ENCODE measurements around the gene MEI4.
"Not testable (repeated sequence)": the region's sequence is repeated elsewhere in the genome, so short reads cannot be mapped to it uniquely, and the experiment has no call there.

MEI4 gene, protein sequence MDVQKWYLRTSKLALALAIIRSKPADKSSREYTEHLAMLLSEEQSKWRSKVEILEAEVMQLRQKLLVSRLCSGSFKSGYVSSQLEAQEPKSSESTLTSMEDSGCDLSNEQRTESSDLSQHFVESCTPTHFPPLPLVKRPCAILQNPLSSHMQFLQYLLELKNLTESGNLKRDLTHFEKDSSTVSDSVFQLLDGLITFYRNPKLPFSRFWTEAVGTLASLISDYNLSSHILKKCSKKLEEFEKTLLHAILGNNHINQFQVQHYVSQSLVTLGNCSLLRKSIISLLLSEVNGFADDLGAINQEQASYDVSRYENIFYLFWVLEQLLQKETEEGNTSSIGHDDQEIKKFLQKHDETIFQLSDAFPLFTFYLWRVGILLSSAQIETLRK

DNA sequence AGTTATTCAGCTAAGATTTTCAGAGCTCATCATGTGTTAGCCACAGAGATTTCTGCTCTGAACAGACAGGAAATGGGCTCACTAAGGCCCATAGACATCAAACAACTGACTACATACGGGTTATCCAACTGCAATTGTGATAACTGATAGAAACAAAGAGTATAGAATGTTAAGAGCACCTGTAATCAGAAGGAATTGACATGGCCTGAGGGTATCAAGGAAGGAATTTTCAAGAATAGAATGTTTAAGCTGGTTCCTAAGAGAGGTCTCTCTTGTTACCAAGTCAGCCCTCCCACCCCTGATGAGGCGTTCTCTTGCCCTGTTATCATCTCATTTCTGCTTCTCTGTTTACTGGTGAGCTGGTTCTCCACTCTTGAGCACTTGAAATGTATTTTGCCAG lies at the start of gene MEI4:
Gene MEI4 (plus strand): TSS at position 301 of the 400 bp plus-strand sequence. CDS start 37,633 bp downstream, outside the sequence.
- no peak for DNase-seq

DNA sequence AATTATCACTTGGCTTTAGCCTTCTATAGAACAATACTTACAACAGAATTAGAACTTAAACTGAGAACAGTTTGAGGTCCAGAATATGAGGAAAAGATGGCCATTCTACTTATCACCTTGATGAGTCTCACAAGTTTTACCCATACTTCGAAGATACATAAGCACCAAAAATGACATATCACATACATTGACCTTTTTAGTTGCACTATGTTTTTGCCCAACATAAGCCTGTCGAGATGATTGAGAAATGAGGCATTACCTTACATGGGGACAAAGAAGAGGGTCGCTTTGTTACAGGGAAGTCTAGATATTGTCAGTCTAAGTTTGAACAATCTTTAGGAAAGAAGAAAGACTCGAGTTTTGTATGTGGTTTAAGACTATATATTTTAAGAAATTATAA lies 48.4 kb upstream of the MEI4 start:
- no peak for DNase-seq

DNA sequence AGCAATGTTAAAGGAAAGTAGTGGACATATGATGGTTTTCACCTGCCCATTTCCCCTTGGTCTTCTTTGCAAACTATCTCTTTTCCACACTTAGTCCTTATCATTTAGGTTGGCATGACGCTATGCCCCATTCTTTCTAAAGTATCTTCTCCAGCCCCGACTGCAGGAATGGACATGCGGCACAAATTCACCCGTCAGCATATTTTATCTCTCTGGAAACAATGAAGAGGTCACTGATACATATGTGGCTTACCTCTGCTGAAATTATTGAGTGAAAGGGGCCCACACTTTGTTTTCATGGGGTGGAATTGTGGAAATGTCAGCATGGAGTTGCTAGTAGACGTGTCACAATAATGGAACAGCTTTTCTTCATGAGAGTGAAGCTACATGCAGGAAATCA lies 45.8 kb upstream of the MEI4 start:
- no peak for DNase-seq

DNA sequence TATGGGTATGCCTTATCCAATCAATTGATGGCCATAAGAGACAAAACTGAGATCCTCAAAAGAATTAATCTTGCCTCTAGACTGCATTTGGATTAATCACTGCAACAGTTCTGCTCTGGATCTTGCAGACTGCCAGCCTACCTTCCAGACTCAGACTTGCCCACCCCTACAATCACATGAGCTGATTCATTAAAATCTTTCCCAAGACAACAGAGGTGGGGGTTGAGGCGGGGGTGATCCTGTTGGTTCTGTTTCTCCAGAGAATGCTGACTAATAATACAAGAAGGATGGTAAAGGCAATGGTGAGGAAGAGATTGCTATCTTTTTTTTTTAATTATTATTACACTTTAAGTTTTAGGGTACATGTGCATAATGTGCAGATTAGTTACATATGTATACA lies 43.7 kb upstream of the MEI4 start:
- DNase-seq, result no peak

DNA sequence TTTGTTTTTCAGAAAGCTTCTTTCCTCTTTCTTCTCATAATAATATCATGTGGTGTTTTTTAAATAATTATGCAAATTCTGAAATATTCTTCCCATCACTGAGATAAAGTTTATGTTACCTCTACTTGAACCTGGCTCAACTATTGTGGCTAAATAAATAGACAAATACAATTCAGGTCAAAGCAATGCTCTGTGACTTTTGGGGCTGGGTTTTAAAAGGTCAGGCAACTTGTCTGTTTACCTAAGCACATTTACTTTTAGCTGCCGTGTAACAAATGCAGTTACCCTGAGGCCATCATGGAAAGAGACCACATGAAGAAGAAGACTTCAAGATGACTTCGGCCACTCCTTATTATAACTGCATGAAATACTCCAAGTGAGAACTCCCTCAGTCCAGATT lies 33.7 kb upstream of the MEI4 start:
- no peak for DNase-seq

DNA sequence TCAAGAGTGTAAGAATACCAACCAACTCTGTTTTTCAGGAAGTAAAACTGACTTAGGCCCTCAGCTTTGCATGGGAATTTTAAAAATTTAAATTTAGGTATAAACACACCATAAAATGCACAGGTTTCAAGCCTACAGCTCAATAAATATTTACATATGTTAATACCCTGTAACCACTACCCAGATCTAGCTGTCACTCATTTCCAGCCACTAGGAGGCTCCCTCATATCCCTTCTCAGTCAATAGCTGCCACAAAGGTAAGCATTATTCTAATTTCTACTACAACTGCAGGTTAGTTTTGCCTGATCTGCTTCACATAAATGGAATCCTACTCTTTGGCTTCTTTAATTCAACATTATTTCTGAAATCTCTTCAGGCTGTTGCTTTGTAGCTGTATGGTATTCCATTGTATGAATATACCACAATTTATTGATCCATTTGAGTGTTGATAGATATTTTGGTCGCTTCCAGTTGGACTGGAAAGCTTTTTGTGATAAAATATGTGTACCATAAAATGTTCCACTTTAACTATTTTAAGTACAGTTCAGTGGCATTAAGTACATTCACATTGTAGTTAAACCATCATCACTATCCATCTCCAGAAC lies 32.5 kb upstream of the MEI4 start:
- DNase-seq, result peak; percentile 3

DNA sequence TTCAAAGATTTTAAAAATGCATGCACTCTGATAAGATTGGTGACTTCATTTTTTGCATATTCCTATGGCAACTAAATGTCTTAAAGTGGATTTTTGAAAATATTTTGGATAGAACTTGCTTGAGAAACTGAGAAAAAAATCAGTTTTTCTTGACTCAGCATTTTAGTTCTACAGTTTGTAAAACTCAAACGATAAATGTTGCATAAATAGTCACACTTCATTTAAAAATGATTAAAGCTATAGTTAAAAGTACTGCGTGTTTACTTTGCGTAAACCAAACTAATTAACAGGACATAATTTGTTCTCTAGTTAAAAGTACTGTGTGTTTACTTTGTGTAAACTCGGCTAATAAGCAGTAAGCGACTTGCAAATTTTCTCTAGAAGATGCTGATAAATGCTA lies 28.3 kb upstream of the MEI4 start:
- DNase-seq, result no peak

DNA sequence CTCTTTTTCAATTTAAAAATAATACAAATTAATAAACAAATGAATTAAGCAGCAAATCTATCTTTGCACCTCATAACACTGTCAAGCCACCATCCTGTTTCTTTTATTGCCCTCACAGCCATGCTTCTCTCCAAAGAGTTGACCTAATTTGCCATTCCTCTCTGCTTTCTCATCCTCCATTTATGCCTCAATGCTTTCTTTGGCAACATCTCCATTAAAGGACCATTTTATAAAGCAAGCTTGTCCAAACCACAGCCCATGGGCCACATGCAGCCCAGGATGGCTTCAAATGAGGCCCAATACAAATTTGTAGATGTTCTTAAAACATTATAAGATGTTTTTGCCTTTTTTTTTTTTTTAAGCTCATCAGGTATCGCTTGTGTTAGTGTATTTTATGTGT lies 26.4 kb upstream of the MEI4 start:
- DNase-seq, result no peak

DNA sequence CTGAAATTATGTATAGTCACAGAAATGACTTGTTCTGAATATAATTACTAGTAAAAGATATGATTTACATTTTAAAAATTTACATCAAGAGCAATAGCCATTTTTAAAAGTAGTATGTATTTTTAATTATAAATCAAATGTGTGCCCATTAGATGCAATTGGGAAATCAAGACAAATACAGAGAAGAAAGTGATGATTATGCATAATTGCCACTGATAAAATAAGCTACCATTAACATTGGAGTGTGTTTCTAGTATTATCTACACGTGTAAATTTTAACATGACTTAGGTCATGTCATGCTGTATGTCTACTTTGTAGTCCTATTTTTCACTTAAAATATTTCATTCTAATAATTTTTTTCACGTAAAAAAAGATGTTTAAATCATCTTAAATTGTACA lies 22.8 kb upstream of the MEI4 start:
- DNase-seq, result no peak

DNA sequence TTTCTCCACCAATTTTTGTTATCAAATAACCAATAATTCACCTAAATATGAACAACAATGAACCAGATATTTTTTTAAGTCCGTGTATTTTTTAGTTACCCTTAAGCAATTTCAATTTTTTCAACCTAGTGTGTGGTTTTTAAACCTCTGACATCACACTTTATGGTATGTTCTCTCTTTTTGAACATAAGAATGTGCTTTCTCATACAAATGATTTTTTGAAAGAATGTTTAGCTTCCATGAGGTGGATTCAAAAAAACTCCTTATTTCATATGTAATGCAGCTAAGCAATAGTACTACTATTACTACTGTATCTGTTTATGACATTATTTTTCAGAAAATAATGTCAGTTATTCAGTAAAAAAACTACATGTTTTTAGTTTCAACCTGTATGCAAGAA lies 19.4 kb upstream of the MEI4 start:
- no peak for DNase-seq

DNA sequence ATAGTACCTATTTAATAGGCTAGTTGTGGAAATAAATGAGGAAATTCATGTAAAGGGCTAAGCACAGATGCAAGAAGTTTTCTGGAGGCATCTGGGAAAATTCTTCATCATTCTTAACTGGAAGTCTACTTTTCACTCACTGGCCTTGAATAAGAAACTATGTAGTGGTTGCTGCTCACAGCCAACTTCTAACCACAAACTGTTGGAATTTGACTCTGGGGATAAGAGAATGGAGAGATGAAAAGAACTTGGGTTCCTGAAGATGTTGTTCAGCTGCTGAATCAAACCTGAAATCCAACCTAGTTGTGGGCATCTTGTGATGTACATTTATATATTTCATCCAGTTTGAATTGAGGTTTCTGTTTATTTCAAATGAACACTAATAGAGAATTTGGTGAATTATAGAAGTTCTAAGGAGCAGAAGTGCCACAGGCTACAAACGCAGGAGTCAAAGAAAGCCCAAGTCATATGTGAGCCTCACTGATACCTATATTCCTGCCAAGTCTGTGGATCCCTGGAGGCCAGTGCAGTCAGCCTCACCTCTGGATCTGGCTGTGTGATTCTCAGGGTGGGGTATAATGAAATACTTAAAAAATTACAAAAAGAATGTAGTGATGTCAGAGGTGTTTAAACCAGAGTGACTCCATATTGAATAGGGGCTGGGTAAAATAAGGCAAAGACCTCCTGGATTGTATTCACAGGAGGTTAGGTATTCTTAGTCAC lies 18.7 kb upstream of the MEI4 start:
- DNase-seq, result no peak

DNA sequence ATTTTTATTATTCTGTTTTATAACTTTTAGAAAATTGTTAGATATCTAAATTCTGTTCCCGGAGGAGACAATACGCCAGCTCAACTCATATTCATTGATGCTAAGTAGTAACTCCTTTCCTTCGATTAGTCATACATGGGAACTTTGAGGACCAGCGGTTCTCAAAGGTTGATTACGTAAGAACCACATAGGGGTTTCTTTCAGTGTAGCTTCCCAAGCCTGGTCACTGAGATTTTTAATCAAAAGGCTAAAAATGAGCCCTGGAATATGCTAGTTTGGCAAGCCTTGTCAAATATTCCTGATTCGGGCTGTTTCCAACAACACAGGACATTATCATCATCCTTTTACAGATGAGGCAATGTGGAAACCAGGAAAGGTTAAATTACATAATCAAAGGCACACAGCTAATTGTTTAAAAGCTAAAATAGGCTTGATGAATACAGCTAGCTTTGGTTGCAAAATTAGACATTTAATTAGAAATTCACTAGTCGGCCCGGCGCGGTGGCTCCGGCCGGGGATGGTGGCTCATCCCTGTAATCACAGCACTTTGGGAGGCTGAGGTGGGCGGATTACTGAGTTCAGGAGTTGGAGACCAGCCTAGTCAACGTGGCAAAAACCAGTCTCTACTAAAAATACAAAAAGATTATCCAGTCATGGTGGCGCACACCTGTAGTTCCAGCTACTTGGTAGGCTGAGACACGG lies 14.6 kb upstream of the MEI4 start:
- DNase-seq, result no peak

DNA sequence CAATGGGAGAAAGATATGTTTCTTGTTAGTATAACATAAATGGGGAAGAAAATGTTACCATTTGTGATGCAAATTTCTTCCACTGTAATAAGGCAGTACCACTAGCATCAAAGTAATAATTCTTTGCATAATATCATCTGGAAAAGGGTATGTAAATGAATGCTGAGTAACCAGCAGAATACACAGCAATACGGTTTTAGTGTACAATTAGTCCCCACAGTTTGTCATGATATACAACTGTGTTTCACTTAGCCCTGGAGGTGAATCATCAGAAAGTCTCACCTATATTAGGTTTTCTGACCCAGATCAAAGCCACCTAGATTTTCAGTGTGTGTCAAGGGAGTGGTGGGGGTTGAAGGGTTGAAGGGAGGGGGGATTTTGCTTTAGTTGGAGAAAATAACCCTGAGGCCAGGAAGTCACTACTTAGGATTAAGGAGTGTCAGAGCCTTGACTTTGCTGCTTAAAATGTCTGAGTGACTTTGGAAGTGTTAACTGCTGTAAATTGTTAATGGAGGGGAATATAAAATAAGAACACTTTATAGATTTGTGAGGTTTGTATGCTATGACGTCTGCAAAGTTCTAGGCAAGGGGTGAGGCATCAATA lies 8.6 kb upstream of the MEI4 start:
- no peak for DNase-seq

DNA sequence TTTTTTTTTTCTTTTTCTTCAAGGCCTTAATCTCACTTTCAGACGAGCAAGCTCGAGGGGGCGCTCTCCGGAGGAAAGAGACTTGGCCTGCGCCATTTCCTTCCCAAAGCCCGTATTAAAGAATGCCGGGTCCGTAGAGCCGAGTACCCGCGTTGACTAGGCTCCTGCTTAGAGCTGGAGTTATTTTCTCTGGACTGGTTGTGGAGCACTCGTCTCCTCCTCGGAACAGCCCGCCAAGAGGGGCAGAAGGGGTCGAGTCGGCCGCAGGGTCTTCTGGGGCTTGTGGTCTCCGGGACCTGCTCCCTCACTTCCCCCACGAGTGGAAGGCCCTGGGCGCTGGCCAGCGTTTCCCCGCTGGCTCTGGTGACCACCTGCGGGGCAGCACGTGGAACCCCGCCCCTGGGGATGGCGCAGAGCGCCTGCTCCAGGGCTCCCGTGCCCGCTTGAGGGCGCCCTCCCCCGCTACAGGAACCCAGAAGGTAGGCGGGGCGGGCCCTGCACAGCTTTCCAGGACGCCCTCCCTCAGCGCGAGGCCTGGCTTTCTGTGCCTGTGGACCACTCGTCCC lies 2.7 kb upstream of the MEI4 start:
- DNase-seq, result peak; percentile 3

DNA sequence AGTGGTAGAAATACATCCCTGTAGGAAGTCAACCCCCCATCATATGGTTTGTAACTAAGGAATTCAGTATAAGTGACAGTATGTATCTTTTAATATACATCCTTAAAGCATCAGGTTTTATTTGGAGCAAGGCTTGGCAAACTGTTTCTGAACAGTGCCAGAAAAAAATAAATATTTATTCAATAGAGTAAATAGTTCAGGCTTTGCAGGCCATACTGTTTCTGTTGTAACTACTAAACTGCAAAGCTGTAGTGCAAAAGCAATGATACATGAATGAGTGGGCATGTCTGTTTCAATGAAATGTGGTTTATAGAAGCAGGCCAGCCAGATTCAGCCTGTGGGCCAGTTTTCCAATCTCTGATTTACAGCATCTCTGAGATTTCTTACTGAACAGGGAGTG lies 977 bp downstream of the MEI4 start:
- no peak for DNase-seq

DNA sequence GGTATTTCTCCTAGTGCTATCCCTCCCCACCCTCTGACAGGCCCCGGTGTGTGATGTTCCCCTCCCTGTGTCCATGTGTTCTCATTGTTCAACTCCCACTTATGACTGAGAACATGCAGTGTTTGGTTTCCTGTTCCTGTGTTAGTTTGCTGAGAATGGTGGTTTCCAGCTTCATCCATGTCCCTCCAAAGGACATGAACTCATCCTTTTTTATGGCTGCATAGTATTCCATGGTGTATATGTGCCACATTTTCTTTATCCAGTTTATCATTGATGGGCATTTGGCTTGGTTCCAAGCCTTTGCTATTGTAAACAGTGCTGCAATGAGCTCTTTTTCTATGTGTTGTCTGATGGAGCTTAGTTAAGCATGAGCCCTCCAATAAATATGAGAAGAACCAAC lies 2.2 kb downstream of the MEI4 start:
- DNase-seq, result not testable (repeated sequence)

DNA sequence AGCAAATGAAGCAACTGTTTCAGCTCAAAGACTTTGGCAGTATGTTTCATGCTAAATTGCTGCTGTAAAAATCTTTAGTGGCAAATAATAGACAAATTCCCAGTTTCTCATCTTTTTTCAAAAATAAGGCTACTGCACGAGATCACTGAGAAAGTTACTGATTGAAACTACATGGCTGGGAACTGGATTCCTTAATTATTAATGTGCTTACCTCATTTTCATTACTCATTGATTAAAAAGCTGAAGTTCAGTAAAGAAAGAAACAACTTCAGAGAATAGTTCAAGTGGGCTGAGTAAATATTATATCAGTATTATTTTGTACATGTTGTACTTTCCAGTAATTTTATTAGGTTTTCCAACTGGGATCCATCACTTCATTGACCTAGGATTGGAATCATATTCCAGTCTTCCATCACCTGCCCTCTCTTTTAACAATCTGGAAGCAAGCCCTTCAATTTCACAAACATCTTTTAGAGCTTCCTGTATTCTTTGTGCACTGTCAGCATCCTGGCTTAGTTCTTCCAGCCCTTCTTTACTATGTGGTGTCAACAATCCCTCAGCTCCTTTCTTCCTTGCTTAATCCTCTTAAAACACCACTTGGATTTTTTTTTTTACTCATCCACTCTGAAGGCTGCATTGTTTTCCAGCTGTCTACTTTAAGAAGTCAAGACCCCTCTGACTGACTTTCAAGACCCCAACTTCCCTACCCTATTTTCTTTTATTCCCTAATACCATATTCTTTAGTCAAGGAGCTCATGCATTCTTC lies 4.3 kb downstream of the MEI4 start:
- no peak for DNase-seq

DNA sequence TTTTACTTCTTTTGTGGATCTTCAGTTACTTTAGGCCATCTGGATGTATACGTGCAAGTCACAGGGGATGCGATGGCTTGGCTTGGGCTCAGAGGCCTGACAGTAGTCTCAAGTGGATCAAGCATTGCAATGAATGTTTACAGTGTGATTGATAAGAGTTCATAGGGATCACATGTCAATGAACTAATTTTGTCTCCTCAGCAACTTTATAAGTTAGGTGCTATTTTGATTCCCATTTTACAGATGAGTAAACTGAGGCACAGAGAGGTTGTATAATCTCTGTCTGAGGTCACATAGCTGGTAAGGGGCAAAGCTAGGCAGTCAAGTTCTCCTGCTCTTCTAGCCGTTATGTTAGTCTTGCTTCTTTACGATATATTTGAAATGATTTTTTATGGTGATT lies 13.5 kb downstream of the MEI4 start:
- no peak for DNase-seq

DNA sequence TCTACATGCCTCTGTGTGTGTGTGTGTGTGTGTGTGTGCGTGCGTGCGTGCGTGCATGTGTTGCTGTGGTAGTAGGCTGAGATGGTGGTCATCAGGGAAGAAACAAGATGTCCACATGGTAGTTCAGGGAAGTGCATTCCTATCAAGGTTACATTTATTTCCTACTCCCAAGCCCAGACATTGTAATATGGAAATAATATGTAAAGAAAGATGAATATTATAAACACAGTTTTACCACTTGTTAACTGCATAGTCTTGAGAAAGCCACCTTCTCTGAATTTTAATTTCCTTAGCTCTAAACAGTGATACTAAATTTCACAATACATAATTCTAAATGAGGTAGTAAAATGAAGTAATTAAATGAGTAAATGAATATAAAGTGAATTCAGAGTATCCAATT lies 14.0 kb downstream of the MEI4 start:
- no peak for DNase-seq

DNA sequence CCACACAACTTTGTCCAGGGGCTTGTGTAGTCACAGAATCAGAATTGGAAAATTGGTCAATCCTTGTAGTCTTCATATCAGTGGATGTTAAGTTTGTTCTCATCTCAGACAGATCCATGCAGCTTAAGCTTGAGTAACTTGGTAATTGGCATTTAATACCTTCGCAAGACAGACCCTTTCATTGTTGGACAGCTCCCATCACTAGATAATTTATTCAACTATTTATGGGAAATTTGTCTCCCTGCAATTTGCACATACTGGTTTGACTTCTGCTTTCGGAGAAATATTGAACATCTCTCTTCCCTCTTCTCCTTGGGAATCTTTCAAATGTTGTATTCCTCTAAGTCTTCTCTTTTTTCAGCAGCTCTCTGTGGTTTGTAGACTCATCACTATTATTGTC lies 17.1 kb downstream of the MEI4 start:
- no peak for DNase-seq

DNA sequence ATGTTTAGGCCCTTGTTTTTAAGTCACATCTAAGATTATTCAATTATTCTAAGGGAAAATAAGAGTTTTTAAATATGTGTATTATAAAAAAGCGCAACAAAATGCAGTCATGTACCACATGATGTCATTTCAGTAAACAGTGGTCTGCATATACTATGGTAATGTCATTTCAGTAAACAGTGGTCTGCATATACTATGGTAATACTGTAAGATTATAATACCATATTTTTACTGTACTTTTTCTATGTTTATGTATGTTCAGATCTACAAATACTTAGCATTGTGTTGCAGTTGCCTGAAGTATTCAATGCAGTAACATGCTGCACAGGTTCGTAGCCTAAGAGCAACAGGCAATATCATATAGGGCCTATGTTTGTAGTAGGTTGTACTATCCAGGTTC lies 21.4 kb downstream of the MEI4 start:
- DNase-seq, result no peak

DNA sequence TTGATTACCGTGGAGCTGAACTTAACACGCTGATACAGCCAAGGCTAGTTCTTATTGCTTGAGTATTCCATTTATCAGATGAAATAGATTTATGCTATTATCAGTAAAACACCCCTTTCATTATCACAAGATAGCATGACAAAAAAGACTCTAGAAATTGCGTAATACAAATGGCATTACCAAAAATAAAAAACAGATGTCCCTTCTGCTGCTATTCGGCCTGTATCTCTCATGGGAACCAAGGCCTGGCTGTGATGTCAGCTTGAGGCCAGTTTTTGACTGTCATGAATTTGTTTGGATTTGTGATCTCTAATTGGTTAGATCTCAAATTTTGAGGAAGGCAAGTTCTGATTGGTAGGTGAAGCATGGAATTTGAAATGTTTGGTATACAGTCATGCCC lies 25.2 kb downstream of the MEI4 start:
- DNase-seq, result no peak

All from RPMI8226 (cell line).